NCI-H2107 treated with DMSO at 0.1 percent for 48 hours (cell line): Measurements from ENCODE around the gene ZNF417.
"Not testable (repeated sequence)": the region's sequence is repeated elsewhere in the genome, so short reads cannot be mapped to it uniquely, and the experiment has no call there.

Experiments used
- DNase-seq: peaks from one replicate; lab custom pipeline; 2025; ENCODE audit not compliant: unreplicated experiment; lab: John Stamatoyannopoulos, UW

The ZNF417 gene

DNA sequence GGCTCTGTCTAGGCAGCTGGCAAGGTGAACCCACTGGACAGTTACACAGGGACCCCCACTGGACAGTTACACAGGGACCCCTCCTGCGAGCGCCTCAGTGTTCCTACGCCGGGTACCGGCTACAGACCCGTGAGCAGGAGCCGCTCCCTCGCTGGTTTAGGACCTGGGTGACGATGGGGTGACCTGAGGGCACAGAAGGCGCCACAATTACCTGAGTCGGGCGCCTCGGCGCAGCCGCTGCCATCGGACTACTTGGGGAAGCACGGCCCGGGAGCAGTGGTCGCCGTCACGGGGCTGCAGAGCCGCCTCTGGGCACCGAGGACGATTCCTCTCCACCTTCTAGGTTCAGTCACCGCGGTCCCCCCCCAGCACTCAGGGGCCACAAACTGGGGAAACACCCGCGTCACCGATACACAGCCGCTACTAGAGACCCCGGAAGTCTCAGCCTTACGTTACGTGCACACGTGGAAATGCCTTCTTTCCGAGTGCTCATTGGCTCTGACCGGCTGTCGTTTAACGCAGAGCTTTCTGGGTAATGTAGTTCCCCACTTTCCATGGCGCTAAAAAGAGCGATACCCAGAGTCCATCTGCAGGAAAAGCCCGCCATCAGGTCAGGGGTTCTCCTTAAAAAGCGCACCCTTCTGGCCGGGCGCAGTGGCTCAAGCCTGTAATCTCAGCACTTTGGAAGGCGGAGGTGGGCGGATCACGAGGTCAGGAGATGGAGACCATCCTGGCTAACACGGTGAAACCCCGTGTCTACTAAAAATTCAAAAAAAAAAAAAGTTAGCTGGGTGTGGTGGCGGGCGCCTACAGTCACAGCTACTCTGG, at the start of gene ZNF417:
ZNF417 (minus strand) TSS at position 425 of the 828 bp plus-strand sequence; CDS start at position 244, 181 bp downstream.
- DNase-seq: peak; percentile 88

DNA sequence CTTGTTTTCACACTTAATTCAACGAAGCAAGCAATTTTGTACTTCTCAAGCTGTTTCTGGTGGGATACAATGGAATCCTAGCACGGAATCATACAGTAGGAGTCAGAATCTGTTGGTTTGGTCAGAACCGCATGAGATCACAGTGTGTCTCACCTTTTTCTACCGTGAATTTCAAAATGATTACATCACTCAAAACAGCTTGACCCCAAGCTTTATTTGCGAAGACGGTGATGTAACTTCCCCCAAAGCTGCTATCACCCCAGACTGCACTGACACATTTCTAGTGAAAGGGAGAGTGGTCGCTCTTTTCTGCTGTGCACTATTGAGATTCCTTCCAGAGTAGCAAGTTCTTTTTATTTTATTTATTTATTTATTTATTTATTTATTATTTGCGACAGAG, 48.4 kb upstream of the ZNF417 start:
- DNase-seq: no peak

DNA sequence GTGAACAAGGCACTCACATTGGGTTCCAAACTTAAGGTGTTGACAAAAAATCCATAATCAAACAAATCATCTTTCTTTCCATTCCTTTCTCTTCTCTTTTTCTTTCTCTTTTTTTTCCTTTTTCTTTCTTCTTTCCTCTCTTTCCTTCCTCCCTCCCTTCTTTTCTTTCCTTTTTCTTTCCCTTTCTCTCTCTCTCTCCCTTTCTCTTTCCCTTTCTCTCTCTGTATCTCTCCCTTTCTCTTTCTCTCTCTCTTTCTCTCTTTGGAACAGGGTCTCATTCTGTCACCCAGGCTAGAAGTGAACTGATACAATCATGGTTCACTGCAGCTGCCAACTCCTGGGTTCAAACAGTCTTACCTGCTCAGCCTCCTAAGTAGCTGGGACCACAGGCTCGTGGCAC, 45.4 kb upstream of the ZNF417 start:
- no peak for DNase-seq

DNA sequence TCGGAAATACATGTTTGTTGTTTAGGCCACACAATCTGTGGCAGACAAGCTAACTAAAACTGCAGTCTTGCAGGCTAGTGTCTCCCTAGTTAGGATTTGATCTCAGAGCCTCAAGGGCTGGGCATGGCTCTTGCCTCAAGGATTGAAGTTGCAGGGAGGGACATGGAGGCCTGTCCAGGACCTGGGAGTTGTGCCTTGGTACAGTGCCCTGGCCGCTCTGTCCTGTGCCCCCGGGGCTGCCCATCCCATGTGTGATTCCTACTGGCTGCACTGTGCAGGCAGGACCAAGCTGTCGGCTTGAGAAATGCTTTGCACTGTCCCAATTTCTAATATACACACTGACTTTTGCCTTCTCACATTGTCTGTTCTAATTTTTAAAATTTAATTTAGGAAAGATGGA, 38.6 kb upstream of the ZNF417 start:
- no peak for DNase-seq

DNA sequence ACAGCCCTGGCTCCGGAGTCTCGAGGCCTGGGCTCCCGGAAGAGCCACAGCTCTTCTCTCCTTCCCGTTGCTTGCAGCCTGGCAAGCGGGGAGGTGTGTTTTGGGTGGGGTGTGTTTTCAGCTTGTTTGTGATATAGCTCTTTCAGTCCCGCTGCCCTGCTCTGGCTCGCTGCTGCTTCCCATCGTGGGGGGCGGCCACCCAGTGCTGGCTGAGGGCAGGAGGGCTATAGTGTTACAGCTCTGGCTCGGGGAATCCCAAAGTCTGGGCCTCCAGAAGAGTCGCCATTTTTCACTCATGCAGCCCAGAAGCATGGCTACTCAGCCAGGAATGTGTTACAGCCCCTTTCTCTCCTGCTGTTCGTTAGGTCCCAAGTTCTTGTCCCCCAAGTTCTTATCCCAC, 33.3 kb upstream of the ZNF417 start:
- no peak for DNase-seq

DNA sequence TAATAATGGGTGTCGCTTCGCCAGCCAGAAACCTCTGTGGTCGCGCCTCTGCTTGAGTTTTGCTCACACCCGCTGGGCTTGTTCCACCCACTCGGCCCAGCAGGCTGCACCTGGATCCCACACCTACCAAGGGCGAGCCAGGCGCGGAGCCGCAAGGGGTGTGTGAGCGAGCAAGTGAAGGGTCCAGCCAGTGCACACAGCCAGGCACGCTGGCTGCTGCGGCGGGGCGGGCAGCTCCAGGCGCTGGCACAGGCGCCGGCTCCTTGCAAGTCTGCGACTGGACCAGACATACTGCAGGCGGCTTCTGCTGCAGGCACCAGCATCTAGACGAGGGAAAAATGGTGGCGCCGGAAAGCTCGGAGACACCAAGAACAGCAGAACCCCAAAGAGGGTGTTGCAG, 32.9 kb upstream of the ZNF417 start:
- no peak for DNase-seq

DNA sequence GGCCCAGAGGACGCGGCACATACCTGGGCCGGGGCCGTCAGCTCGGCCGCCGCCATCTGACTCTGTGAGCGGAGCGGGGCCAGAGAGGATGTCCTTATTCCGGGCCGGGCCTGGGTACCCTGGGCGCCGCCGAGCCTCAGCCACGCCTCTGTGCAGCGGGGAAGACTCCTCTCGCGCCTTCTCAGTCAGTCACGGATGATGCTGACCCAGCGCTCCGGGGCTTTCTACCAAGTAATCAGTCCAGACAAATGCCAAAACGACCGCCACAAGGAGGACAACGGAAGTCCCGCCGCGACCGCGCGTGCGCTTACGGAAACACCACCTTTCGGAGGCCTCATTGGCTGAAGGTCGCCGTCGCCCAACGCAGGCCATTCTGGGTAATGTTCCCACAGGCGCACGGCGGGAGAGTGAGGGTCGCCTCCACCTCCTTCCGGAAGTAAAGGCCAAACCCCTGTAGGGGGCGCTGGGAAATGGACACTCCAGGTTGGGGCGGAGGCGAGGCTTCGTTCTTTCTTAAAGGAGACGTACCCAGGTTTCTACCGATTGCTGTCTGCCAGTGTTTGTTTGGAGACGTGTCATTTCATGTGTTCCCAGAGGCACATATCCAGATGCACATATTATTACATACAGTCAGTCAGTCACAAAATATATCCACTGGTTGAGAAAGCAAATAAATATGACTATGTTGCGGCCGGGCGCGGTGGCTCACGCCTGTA, 31.2 kb upstream of the ZNF417 start, which contains the start of gene ZNF256:
ZNF256 (minus strand) TSS at position 288 of the 716 bp plus-strand sequence; CDS start at position 56, 232 bp downstream.
- peak; percentile 67 for DNase-seq

- no peak for DNase-seq
These were observed 30.7 kb upstream of the ZNF417 start for GRCh38 chr19:57947088-57947418.

GRCh38 chr19:57946316-57946715, 29.9 kb upstream of the ZNF417 start:
- DNase-seq: no peak

- no peak for DNase-seq
These were observed 25.2 kb upstream of the ZNF417 start for GRCh38 chr19:57941593-57941992.

DNA sequence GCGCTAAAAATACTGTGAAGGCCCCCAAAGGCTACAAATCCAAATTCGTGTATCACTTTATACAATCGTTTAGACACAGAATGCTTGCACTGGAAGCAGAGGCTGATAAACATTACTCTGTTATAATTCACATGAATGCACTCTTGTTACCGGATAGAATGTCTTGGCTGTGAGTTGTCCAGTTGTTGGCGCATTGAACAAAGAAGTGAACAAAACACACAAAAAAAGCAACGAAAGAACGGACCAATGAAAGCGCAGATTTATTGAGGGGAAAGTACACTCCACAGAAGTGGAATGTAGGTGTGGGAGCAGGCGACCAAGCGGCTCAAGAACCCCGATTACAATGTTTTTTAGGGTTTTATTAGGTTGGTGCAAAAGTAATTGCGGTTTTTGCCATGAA, 19.3 kb upstream of the ZNF417 start:
- DNase-seq: no peak

DNA sequence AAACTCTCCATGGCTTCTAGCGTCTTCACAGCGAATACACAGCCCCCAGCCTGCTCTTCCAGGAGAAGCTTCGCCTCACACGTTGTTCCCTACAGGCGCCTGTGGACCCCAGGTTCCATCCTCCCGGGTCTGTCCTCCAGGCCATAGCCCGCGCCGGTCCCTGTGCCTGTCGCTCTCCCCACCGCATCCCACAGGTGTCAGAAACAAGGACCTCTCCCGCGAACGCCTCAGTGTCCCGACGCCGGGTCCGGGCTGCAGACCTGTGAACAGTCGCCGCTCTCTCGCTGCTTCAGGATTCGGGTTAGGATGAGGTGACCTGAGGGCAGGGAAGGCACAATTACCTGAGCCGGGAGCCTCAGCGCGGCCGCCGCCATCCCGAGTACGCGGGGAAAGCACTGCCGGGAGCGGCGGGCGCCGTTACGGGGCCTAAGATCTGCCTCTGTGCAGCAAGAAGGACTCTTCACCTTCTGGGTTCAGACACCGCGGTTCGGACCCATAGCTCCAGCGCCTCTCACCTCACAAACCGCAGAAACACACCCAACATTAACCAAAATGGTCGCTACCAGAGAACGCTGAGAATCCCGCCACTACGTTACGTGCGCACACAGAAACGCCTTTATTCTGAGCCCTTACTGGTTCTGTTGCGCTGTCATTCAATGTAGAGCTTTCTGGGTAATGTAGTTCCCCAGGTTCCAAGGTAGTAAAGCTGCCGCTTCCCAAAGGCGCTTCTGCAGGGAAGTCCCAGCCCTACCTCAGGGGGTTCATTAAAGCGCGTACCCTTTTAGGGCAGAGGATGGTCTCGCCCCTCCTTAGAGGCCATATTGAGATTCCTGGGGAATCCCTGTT, 18.7 kb upstream of the ZNF417 start, which contains the start of gene ZNF418:
ZNF418 (minus strand) TSS at position 583 of the 846 bp plus-strand sequence. CDS start 1,580 bp downstream, outside the sequence.
- DNase-seq: no peak

DNA sequence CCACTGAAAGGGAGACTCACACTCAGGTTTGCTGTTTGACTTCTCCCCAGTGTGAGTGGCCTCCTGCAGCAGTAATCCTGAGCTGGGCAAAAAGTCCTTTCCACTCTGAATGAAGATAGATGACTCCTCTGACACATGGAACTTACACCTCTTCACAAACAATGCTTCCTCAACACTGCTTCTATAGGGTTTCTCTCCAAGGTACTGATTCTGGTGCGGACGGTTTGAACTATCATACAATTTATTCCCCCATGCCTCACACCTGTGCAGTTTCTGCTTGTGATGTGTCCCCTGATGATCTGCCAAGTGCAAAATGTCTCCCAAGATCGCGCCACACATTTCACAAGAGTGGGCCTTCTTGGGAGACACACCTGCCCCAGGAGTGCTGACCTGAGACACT, 11.2 kb upstream of the ZNF417 start:
- DNase-seq: no peak

DNA sequence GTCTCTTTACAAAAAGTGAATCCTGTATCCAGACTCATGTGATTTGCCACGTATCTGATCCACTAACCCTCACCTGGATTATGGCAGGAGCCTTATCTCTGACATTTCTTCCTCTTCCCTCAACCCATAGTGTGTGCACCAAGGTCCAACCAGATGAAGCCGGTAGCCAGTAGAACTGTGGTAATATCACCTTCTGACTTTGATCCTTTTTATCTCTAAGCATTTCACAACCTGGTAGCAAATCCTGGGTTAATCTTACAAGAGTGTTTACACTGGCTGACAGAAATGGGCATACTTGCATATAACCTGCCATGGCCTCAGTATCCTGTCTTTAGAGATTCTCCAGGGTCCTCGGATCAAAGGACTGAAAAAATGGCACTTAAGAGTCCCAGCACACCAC, 1.9 kb downstream of the ZNF417 start:
- DNase-seq: no peak

DNA sequence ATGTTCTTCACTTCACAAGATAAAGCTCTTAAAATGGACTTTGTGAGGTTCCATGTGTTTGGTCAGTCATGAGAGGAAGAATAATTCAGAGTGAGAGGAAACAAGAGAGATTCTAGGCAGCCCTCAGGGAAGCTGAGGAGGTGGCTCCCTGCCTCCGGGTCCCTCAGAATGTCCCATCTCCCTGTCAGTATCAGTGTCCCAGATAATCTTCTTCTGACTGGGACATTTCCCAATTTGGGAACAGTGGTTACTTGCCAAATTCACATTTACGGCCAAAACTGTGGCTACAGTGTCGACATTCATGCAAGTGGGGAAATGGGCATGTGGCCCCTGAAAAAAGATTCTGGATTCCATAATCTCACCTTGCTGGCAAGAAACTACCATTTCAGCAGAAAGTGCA, 9.0 kb downstream of the ZNF417 start:
- no peak for DNase-seq

DNA sequence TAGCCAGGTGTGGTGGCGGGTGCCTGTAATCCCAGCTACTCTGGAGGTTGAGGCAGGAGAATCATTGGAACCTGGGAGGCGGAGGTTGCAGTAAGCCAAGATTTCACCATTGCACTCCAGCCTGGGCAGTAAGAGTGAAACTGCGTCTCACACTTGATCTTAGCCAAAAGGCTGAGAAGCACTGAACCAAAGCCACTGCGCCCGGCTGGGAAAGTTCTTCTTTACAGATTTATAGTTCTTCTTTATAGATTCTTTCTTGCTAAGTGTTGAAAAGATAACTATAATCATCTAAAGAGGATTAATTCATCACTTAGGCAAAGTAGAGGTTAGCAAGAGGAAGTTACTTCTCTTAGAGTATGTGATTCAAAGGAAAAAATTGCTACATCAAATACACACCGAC, 11.1 kb downstream of the ZNF417 start:
- no peak for DNase-seq

GRCh38 chr19:57903618-57904184, 12.7 kb downstream of the ZNF417 start:
- DNase-seq: no peak

GRCh38 chr19:57900311-57900710, 16.1 kb downstream of the ZNF417 start:
- no peak for DNase-seq

DNA sequence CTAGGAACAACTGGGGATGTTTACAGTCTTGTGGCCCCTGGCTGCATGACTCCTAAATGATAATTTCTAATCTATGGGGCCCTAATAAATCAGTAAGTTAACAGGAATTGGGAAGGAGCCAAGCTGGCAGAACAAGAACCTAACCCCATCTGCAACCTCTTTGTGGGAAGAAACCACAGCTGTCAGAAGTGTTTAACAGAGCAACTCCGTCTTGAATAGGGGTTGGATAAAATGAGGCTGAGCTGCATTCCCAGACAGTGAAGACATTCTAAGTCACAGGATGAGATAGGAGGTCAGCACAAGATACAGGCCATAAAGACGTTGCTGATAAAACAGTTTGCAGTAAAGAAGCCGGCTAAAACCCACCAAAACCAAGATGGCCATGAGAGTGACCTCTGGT, 25.7 kb downstream of the ZNF417 start:
- DNase-seq: not testable (repeated sequence)

GRCh38 chr19:57888560-57889231, 27.7 kb downstream of the ZNF417 start, which contains the start of gene ZNF814:
Gene ZNF814, minus strand, starts transcription at chr19:57889037. Its CDS starts 235 bp downstream, at chr19:57888802.
- no peak for DNase-seq
